GM13977 (cell line): ENCODE measurements around the gene MYO5B.

Source experiments
- DNase-seq: peaks from one replicate; pipeline ENCODE4 v3.0.0; 2012; ENCODE audit warnings: low spot score
- CTCF ChIP-seq: IDR thresholded peaks from 2 replicates; pipeline ENCODE4 v1.5.1; 2012; ENCODE audit warnings: mild to moderate bottlenecking, control low read depth; ENCODE audit not compliant: insufficient read depth; ENCODE audit errors: extremely low read depth, missing control alignments
- in situ Hi-C: fragments of 300-500 bp; cut with MboI; formaldehyde crosslinking; loops from one replicate; pipeline ENCODE4 v1.12.0; 2022; ENCODE audit warnings: low sequenced_read_pairs, low pct_unique_long_range_greater_than_20kb, mixed read lengths, inconsistent platforms; ENCODE audit not compliant: unreplicated experiment

Gene MYO5B

GRCh38 chr18:50179465-50179864, 15.5 kb downstream of the MYO5B start:
- in situ Hi-C loops = no loop called here
- no peak for TF ChIP-seq CTCF
- DNase-seq = no peak

GRCh38 chr18:50177294-50177992, 17.5 kb downstream of the MYO5B start:
- TF ChIP-seq CTCF = no peak
- no peak for DNase-seq
- in situ Hi-C loops = no loop called here

- in situ Hi-C loops = no loop called here
- no peak for TF ChIP-seq CTCF
- no peak for DNase-seq
Measured at GRCh38 chr18:50172367-50172766, 22.6 kb downstream of the MYO5B start.

GRCh38 chr18:50171406-50171805, 23.5 kb downstream of the MYO5B start:
- in situ Hi-C loops = no loop called here
- no peak for DNase-seq
- no peak for TF ChIP-seq CTCF

- TF ChIP-seq CTCF = no peak
- in situ Hi-C loops = no loop called here
- no peak for DNase-seq
Measured at GRCh38 chr18:50170004-50170403, 24.9 kb downstream of the MYO5B start.

- DNase-seq = no peak
- TF ChIP-seq CTCF = no peak
- in situ Hi-C loops = no loop called here
Measured at GRCh38 chr18:50169149-50169548, 25.8 kb downstream of the MYO5B start.
